ENCODE data around the gene ALMS1. TPM values are rescaled to one million over a fixed set of nuclear protein-coding genes. Genes with fewer than 3 reads are reported as not detected.
"Not testable (repeated sequence)": the region's sequence is repeated elsewhere in the genome, so short reads cannot be mapped to it uniquely, and the experiment has no call there.

ALMS1 gene
- total RNA-seq, 4 donors from 2014 or later = 38.0 to 57.3 (median 49.8) TPM

GRCh38 chr2:73641767-73642062, 256.1 kb downstream of the ALMS1 start:
- no peak overlapping the region for H3K27ac ChIP-seq
- no peaks in the 10 kb centered on the region for H3K36me3 ChIP-seq
- H3K27me3 ChIP-seq = no peaks in the 10 kb centered on the region
- H3K4me1 ChIP-seq = no peaks in the 10 kb centered on the region
- TF ChIP-seq EP300 (IDR thresholded peaks at IDR 0.05) = no peak
- no peak for TF ChIP-seq CTCF (IDR thresholded peaks at IDR 0.05)
- no peak for TF ChIP-seq POLR2A (IDR thresholded peaks at IDR 0.05)
- no peak overlapping the region for H3K4me3 ChIP-seq
- no peak for DNase-seq (ENCODE audit: low spot score in 2 of 2)
- WGBS, 2 donors = 89 to 100% methylated on average over 3 of the region's 3 CpGs
- H3K9me3 ChIP-seq = no peaks in the 10 kb centered on the region

GRCh38 chr2:73642338-73643018, 256.8 kb downstream of the ALMS1 start, which contains the start of gene NAT8:
Gene NAT8, minus strand, starts transcription at chr2:73642422. Its CDS starts 794 bp downstream, at chr2:73641628.
- no peak within 1 kb of the TSS for H3K27ac ChIP-seq
- peaks cover 0 to 4% (median 0%) of the 10 kb centered on the region in 4 donors for H3K9me3 ChIP-seq
- H3K27me3 ChIP-seq = no peaks in the 10 kb centered on the region
- TF ChIP-seq POLR2A (IDR thresholded peaks at IDR 0.05) = no peak
- no peak for TF ChIP-seq EP300 (IDR thresholded peaks at IDR 0.05)
- no peak for TF ChIP-seq CTCF (IDR thresholded peaks at IDR 0.05)
- no peak within 1 kb of the TSS for H3K4me3 ChIP-seq
- H3K4me1 ChIP-seq = no peaks in the 10 kb centered on the region
- no peaks in the 10 kb centered on the region for H3K36me3 ChIP-seq
- DNase-seq (ENCODE audit: low spot score in 2 of 2) = no peak
- WGBS, 2 donors = 72 to 74% methylated on average over 13 of the region's 13 CpGs

GRCh38 chr2:73647690-73648089, 262.1 kb downstream of the ALMS1 start:
- DNase-seq (ENCODE audit: low spot score in 2 of 2); H3K36me3 ChIP-seq; H3K4me1 ChIP-seq; H3K27me3 ChIP-seq; H3K27ac ChIP-seq; H3K4me3 ChIP-seq: not testable (repeated sequence)
- WGBS, 2 donors = 89 to 93% methylated on average over 10 of the region's 10 CpGs
- H3K9me3 ChIP-seq = peaks cover 0 to 10% (median 0%) of the 10 kb centered on the region in 4 donors

GRCh38 chr2:73651591-73652230, 266.1 kb downstream of the ALMS1 start:
- Histone ChIP-seq H3K27ac (no peak overlapping the region), H3K36me3 (no peaks in the 10 kb centered on the region), H3K4me3 (no peak overlapping the region), H3K4me1 (no peaks in the 10 kb centered on the region), H3K9me3 (peaks cover 0 to 10% (median 0%) of the 10 kb centered on the region in 4 donors), H3K27me3 (no peaks in the 10 kb centered on the region)
- TF ChIP-seq EP300 (IDR thresholded peaks at IDR 0.05) (no peak), POLR2A (IDR thresholded peaks at IDR 0.05) (no peak), CTCF (IDR thresholded peaks at IDR 0.05) (no peak)
- DNase-seq (ENCODE audit: low spot score in 2 of 2) = no peak
- WGBS, 2 donors = 66 to 67% methylated on average over 6 of the region's 6 CpGs

- TF ChIP-seq POLR2A (IDR thresholded peaks at IDR 0.05) (no peak), CTCF (IDR thresholded peaks at IDR 0.05) (no peak), EP300 (IDR thresholded peaks at IDR 0.05) (no peak)
- 80 to 92% methylated on average over 3 of the region's 3 CpGs for WGBS, 2 donors
These were observed 266.7 kb downstream of the ALMS1 start for GRCh38 chr2:73652348-73652747.

More at GRCh38 chr2:73652348-73652747, 266.7 kb downstream of the ALMS1 start:
- no peak for DNase-seq (ENCODE audit: low spot score in 2 of 2)
- H3K27me3 ChIP-seq = no peaks in the 10 kb centered on the region
- no peaks in the 10 kb centered on the region for H3K4me1 ChIP-seq
- no peaks in the 10 kb centered on the region for H3K36me3 ChIP-seq
- peaks cover 0 to 7% (median 0%) of the 10 kb centered on the region in 4 donors for H3K9me3 ChIP-seq
- no peak overlapping the region for H3K4me3 ChIP-seq
- H3K27ac ChIP-seq = no peak overlapping the region
